ENCODE results near the gene CDH4.

The CDH4 gene

DNA sequence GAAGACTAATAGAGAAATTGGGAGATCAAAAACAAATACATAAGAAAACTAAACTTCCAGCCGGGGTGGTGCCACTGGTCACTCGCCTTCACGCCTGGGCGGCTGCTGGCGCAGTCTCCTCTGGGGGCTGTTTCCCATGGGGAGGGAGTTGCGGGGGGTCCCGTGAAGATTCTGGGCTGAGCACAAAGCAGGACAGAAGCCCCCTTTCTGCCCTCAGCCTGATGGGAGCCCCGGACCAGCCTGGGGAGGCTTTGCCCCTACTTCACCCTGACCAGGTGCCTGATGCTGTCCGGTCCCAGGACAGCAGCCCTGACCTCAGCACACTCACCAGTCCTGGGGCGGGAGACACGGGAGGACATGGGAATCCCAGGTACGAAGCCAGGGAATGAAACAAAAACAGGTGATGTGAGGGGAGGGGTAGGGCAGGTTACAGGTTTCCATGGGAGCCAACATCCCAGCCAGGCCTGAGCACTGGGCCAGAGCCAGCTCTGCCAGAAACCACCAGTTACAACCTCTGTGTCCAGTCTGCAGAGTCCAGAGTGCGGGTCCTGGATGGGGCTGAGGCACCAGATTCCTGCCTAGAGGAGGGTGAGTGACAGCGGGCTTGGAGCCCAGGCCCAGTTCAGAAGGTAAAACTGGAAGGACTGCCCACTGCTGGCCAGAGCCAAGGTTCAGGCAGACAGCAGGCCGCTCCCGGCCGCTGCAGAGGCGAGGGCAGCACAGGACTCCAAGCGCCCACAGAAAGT lies 487.2 kb downstream of the CDH4 start:
- H3K27ac Mint-ChIP-seq = no peak overlapping the region
- no peak overlapping the region for H3K4me3 Mint-ChIP-seq
- no peaks in the 10 kb centered on the region for H3K9me3 Mint-ChIP-seq
- no peaks in the 10 kb centered on the region for H3K4me1 Mint-ChIP-seq (ENCODE audit: low read depth)
- no peaks in the 10 kb centered on the region for H3K36me3 Mint-ChIP-seq (ENCODE audit: low read depth)
- peaks cover 3% of the 10 kb centered on the region for H3K27me3 Mint-ChIP-seq (ENCODE audit: low read depth)

DNA sequence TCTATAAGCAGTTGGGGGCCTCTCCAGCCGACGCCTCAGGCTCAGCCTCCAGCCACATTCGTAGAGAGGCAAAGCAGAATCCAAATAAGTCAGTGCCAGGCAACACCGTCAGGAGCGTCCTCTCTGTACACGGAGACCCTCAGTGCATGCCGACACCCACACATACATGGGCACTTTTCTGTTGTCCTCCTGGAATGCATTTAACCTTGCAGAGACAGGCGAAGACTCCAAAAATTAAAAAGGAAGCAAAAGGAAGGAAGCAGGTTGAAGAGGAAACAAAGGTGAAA lies 487.7 kb downstream of the CDH4 start:
- Mint-ChIP-seq H3K36me3 (ENCODE audit: low read depth) (no peaks in the 10 kb centered on the region), H3K27ac (no peak overlapping the region), H3K4me3 (no peak overlapping the region)

DNA sequence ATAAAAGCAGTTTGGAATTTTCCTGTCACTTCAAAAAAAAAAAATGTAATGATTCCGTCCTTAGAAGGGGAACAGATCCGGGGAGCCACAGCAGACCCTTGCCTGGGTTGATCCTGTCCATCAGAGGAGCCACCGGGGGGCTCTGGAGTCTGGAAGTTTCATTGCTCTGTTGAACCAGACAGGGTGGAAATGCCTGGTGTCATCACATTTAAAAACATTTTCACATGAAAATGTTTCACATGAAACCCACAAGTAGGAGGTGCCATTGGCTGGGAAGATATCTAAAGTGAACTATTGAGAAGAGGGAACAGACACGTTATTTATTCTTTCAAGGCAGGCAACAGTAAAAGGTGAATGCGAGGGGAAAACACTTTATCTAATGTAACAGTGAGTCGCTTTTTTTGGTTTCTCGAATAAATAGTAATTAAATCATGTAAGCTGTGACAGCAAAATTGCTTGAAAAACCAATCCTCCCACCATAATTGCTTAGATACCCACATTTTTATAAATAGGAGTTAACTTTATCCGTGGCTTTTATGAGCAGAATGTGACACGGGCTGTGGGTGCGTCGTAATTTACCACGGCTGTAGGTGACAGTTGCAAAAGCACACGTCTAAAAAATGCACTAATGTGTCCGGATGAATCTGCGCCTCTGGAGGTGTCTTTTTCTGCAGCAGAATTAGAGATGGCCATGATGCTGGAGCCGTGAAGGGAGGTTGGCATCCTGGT lies 490.2 kb downstream of the CDH4 start:
- Mint-ChIP-seq H3K9me3 (no peaks in the 10 kb centered on the region), H3K27me3 (ENCODE audit: low read depth) (no peaks in the 10 kb centered on the region)

More for the DNA sequence above, 487.7 kb downstream of the CDH4 start:
- H3K9me3 Mint-ChIP-seq = no peaks in the 10 kb centered on the region
- no peaks in the 10 kb centered on the region for H3K4me1 Mint-ChIP-seq (ENCODE audit: low read depth)
- H3K27me3 Mint-ChIP-seq (ENCODE audit: low read depth) = peaks cover 3% of the 10 kb centered on the region

DNA sequence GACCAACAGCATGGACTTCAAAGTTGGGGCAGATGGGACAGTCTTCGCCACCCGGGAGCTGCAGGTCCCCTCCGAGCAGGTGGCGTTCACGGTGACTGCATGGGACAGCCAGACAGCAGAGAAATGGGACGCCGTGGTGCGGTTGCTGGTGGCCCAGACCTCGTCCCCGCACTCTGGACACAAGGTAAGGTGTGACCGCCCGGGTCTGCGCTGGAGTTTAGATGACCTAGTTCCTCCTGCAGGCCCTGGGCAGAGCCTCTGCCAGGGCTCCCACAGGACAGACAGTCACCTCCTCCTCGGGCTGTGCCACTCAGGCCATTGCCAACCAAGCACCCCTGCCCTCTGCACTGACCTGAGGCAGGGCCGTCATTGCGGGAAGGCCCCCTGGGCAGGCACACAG lies 491.5 kb downstream of the CDH4 start:
- Mint-ChIP-seq H3K36me3 (ENCODE audit: low read depth) (no peaks in the 10 kb centered on the region), H3K9me3 (no peaks in the 10 kb centered on the region), H3K4me3 (no peak overlapping the region), H3K27ac (no peak overlapping the region), H3K4me1 (ENCODE audit: low read depth) (no peaks in the 10 kb centered on the region), H3K27me3 (ENCODE audit: low read depth) (no peaks in the 10 kb centered on the region)

More for the DNA sequence above, 490.2 kb downstream of the CDH4 start:
- H3K36me3 Mint-ChIP-seq (ENCODE audit: low read depth) = no peaks in the 10 kb centered on the region
- no peak overlapping the region for H3K27ac Mint-ChIP-seq
- no peak overlapping the region for H3K4me3 Mint-ChIP-seq
- H3K4me1 Mint-ChIP-seq (ENCODE audit: low read depth) = no peaks in the 10 kb centered on the region

DNA sequence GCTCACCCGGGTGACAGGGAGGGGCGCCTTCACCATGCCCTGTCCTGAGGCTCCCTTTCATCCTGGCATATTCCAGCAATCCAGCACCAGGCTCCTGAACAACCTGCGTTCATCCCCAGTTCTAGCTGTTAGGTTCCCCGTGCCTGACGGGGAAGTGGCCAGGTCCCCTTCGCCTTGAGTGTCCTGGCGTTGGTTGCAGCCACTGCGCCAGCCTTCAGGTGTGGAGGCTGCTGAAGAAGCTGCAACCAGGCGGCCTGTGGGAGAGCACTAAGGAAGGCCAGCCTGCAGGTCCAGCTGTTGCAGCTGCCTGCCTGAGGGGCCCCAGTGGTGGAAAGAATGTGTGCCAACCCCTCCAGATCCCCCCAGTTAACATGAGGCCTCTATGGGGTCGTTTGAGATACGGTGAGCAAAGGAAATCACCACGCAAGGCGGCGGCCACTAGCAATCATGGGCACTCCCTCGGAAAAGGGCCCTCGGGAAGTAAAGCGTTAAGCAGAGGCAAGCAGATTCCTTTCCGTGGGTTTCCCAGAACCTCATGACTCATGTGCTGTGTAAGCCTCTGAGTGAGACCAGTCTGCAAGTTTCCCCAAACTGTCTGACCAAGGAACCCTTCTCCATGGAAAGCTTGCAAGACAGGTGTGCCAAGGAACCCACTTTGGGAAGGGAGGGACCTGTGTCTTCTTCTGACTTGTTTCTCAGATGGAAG lies 492.8 kb downstream of the CDH4 start:
- H3K27ac Mint-ChIP-seq = no peak overlapping the region
- H3K4me1 Mint-ChIP-seq (ENCODE audit: low read depth) = no peaks in the 10 kb centered on the region
- H3K36me3 Mint-ChIP-seq (ENCODE audit: low read depth) = no peaks in the 10 kb centered on the region
- H3K4me3 Mint-ChIP-seq = no peak overlapping the region
- H3K27me3 Mint-ChIP-seq (ENCODE audit: low read depth) = no peaks in the 10 kb centered on the region
- H3K9me3 Mint-ChIP-seq = peaks cover 1% of the 10 kb centered on the region

DNA sequence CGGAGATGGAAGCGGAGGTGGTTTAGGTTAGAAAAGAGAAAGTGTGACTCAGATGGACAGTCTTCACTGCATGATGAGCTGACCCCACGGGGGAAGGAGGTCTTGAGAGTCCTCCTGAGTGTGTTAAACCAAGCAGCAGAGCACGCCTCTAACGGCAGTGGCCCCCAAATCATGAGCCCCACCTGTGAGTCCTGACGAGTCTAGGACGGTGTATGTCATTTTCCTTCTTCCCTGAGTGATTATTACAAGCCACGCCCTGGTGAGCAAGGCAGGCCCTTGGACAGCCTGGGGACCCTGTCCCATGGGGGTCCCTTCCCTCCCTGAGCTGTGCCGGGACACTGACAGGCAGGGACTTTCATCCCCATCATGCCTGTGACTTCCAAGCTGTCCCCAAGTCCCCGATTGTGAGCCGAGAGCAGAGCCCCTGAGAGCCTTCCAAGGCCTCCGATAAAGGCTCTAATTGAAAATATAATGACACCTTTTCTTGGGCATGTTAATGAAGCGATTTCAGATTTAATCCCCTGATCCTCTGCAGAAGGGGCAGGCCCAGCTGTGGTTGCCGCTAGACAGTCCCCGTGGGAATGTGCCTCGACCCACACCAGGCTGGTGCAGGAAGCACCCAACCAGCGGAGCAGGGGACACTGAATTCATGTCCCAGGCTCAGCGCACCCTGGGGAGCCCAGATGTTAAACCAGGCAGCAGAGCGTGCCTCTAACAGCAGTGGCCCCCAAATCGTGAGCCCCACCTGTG lies 493.5 kb downstream of the CDH4 start:
- Mint-ChIP-seq H3K27me3 (ENCODE audit: low read depth) (no peaks in the 10 kb centered on the region), H3K36me3 (ENCODE audit: low read depth) (no peaks in the 10 kb centered on the region), H3K9me3 (peaks cover 8% of the 10 kb centered on the region), H3K4me3 (no peak overlapping the region), H3K27ac (no peak overlapping the region), H3K4me1 (ENCODE audit: low read depth) (no peaks in the 10 kb centered on the region)

DNA sequence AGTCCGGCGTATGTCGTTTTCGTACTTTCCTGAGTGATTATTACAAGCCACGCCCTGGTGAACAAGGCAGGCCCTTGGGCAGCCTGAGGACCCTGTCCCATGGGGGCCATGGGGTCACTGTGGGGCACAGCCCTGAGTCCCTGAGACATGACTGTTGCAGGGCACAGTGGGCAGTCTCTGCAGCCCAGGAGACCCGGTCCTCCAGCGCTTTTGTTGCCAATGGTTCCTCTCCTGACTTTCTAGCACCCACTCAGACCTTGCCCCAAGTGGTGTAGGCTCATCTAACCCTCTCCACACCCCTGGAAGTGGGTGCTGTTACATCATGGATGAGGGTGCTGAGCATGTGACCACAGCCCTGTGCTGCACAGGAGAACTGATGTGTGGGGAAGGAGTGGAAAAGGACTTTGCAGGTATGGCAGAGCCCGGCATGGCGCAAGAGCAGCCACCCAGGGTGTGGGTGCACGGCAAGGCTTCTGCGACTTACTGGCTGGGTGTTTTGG lies 494.1 kb downstream of the CDH4 start:
- Mint-ChIP-seq H3K27me3 (ENCODE audit: low read depth) (no peaks in the 10 kb centered on the region), H3K36me3 (ENCODE audit: low read depth) (no peaks in the 10 kb centered on the region), H3K27ac (no peak overlapping the region), H3K9me3 (peaks cover 8% of the 10 kb centered on the region), H3K4me1 (ENCODE audit: low read depth) (no peaks in the 10 kb centered on the region), H3K4me3 (no peak overlapping the region)

DNA sequence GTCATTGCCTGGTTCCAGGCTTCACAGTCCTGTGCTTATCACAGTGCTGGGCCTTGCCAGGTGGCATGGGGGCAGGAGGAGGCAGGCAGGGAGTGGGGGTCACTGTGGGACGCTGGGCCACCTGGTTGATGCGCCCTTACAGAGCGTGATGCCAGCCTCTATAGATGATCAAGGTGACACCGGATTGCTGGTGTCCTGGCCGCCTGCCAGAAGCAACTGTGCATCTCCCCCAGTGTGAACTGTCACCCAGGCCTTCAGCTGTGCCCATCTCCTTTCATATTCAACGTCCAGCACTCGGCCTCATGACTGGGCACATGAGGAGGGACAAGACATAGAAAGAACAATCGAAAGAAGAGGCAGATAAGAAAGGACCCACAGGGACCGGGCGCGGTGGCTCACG lies 494.7 kb downstream of the CDH4 start:
- no peaks in the 10 kb centered on the region for H3K27me3 Mint-ChIP-seq (ENCODE audit: low read depth)
- no peak overlapping the region for H3K4me3 Mint-ChIP-seq
- no peaks in the 10 kb centered on the region for H3K4me1 Mint-ChIP-seq (ENCODE audit: low read depth)
- H3K9me3 Mint-ChIP-seq = peaks cover 8% of the 10 kb centered on the region
- no peak overlapping the region for H3K27ac Mint-ChIP-seq
- no peaks in the 10 kb centered on the region for H3K36me3 Mint-ChIP-seq (ENCODE audit: low read depth)

DNA sequence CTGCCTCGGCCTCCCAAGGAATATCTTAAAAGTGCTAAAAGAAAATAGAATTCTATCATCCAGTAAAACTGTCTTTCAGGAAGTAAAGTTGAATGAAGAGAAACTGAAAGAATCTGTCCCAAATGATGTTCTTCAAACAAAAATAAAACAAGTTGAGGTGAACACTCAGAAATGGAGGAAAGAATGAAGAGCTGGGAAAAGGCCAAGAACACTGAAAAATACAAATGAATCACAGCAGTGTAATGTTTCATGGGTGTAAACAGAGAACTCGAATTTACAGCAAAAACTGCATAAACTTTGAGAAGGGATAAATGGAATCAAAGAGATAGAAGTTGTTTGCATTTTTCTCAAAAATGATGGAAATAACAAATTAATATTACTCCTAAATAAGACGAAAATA lies 496.3 kb downstream of the CDH4 start:
- Mint-ChIP-seq H3K27me3 (ENCODE audit: low read depth) (no peaks in the 10 kb centered on the region), H3K4me1 (ENCODE audit: low read depth) (no peaks in the 10 kb centered on the region), H3K9me3 (peaks cover 8% of the 10 kb centered on the region)

DNA sequence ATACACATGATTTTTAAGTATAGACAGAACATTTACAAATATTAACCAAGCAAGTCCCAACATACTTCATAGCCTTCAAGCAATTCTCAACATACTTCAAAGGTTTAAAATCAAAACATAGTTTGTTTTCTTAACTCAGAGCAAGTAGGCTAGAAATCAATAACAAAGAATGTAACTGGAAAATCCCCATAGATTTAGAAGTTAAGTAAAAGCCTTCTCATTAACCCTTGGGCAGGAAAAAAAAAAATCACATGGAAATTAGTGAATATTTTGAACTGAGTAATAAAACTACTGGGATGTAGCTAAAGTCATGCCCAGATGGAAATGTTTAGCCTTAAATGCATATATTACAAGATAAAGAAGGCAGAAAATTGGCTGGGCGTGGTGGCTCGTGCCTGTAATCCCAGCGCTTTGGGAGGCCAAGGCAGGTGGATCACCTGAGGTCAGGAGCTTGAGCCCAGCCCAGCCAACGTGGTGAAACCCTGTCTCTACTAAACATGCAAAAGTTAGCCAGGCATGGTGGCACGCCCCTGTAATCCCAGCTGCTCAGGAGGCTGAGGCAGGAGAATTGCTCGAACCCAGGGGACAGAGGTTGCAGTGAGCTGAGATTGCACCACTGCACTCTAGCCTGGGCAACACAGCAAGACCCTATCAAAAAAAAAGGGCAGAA lies 497.5 kb downstream of the CDH4 start:
- H3K9me3 Mint-ChIP-seq = peaks cover 8% of the 10 kb centered on the region
- no peak overlapping the region for H3K27ac Mint-ChIP-seq
- H3K36me3 Mint-ChIP-seq (ENCODE audit: low read depth) = no peaks in the 10 kb centered on the region
- H3K4me3 Mint-ChIP-seq = no peak overlapping the region
- no peaks in the 10 kb centered on the region for H3K4me1 Mint-ChIP-seq (ENCODE audit: low read depth)
- no peaks in the 10 kb centered on the region for H3K27me3 Mint-ChIP-seq (ENCODE audit: low read depth)

More for the DNA sequence above, 496.3 kb downstream of the CDH4 start:
- Mint-ChIP-seq H3K36me3 (ENCODE audit: low read depth) (no peaks in the 10 kb centered on the region), H3K27ac (no peak overlapping the region), H3K4me3 (no peak overlapping the region)

DNA sequence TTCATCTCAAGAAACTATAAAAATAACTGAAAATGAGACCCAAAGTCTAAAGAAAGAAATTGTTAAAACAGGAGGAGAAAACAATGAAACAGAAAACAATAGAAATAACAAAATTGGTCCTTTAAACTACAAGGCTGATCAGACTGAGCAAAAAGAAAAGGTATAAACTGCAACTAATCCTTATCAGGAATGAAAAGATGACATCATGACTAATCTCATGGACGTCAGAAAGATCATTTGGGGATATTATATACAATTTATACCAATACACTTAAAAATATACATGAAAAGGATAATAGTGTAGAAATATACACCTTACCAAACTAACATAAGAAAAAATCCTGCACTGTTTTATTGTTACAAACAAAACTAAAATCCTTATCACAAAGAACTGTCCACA lies 498.0 kb downstream of the CDH4 start:
- Mint-ChIP-seq H3K9me3 (peaks cover 8% of the 10 kb centered on the region), H3K4me1 (ENCODE audit: low read depth) (no peaks in the 10 kb centered on the region), H3K36me3 (ENCODE audit: low read depth) (no peaks in the 10 kb centered on the region), H3K27me3 (ENCODE audit: low read depth) (no peaks in the 10 kb centered on the region), H3K4me3 (no peak overlapping the region), H3K27ac (no peak overlapping the region)

DNA sequence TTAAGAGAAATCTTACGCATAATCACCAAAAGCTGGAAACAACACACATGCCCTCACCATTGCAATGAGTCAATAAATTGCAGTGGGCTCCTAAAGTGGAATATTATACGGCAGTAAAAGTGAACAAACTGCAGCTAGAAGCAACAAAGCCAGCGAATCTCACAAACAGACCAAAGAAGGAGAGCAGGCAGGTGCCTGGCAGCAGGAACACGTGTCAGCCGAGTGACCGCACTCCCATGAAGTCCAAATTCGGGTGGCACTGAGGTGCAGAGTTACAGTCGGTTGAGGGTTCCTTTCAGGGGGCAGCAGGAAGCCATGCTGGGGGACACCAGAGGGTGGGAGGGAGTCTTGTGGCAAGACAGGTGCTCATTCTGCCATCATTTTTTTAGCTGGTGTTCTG lies 500.5 kb downstream of the CDH4 start:
- Mint-ChIP-seq H3K27me3 (ENCODE audit: low read depth) (no peaks in the 10 kb centered on the region), H3K36me3 (ENCODE audit: low read depth) (no peaks in the 10 kb centered on the region), H3K4me1 (ENCODE audit: low read depth) (no peaks in the 10 kb centered on the region), H3K27ac (no peak overlapping the region), H3K9me3 (peaks cover 8% of the 10 kb centered on the region), H3K4me3 (no peak overlapping the region)

DNA sequence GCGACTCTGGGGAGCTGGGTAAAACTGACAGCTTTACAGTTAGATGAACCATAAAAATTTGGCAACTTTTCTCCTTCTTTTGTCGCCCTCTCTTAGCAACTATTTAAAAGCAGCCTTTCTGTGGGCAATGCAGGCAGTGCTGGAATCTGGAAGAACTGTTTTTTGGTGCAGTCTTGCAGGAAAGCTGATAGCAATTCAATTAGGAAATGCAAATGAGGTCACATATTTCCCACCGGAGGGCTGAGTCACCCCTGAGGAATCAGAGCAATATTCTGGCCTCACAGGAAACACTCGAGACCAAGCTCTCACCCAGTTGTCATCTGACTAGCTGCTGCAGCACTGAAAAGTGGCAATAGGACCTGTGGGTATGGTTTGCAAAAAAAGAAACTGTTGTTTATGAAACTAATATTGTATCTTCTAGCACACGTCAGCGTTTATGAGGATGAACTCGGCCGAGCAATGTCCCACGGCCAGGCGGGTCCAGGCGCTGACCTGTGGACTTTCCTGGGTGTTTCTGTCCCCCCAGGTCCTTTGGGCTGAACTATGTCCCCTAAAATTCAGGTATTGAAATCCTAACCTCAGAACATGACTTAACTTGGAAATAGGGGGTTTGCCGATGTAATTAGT lies 501.4 kb downstream of the CDH4 start:
- Mint-ChIP-seq H3K36me3 (ENCODE audit: low read depth) (no peaks in the 10 kb centered on the region), H3K9me3 (peaks cover 8% of the 10 kb centered on the region), H3K4me3 (no peak overlapping the region), H3K27ac (no peak overlapping the region), H3K4me1 (ENCODE audit: low read depth) (no peaks in the 10 kb centered on the region), H3K27me3 (ENCODE audit: low read depth) (no peaks in the 10 kb centered on the region)
